Lower leg skin (tissue), 4 donors: ENCODE measurements around the gene RMC1. TPM values are rescaled to one million over a fixed set of nuclear protein-coding genes. Genes with fewer than 3 reads are reported as not detected.
"Not testable (repeated sequence)": the region's sequence is repeated elsewhere in the genome, so short reads cannot be mapped to it uniquely, and the experiment has no call there.

Experiments used
- DNase-seq, 2 donors: peaks; one replicate each; pipeline ENCODE4 v3.0.0-alpha.2; 2019; ENCODE audit warnings: low spot score in 2 of 2
- H3K4me3 ChIP-seq: fragments of 200-600 bp; sonication (generic); 2 replicates; pipeline ENCODE4 v1.5.1; 2017; ENCODE audit warnings: mild to moderate bottlenecking, low read depth; ENCODE audit not compliant: poor library complexity, severe bottlenecking
- CTCF ChIP-seq, 3 donors: fragments of 450-650 bp; IDR thresholded peaks; one replicate each; pipeline ENCODE4 v1.5.1; 2016; ENCODE audit warnings: antibody characterized with exemption in 3 of 3, mild to moderate bottlenecking in 3 of 3, moderate library complexity in 2 of 3
- POLR2A ChIP-seq, 2 donors: fragments of 450-650 bp; IDR thresholded peaks; one replicate each; pipeline ENCODE4 v1.6.1; 2016 to 2017; ENCODE audit warnings: antibody characterized with exemption in 2 of 2, mild to moderate bottlenecking in 1 of 2, moderate library complexity in 1 of 2
- WGBS, 2 donors: methylation state at CpG; one replicate each; pipeline ENCODE4 v1.1.5; 2018; 5-methylcytosine and 5-hydroxymethylcytosine counted together
- intact Hi-C: fragments of 100-400 bp; cut with DNase I; formaldehyde crosslinking; loops from one replicate; pipeline ENCODE4 v1.15.0; 2023; ENCODE audit warnings: low total_unique reads
- total RNA-seq, 4 donors: library from RNA; depleted of rRNA; stranded (reverse); fragments of >200 nt; gene quantifications; one replicate each; pipeline ENCODE4 v1.1.0, GENCODE V29; 2016

Gene RMC1
- total RNA-seq, 4 donors from 2014 or later = 16.6 to 33.1 (median 25.4) TPM

GRCh38 chr18:23551978-23552377 lies 48.7 kb downstream of the RMC1 start:
- intact Hi-C loops = no loop called here
- H3K4me3 ChIP-seq = no peak overlapping the region
- DNase-seq = peak in 1 of 2 donors; percentile 3
- 61 to 93% methylated on average over 3 of the region's 3 CpGs for WGBS, 2 donors
- no peak for TF ChIP-seq POLR2A (IDR thresholded peaks at IDR 0.05)
- no peak for TF ChIP-seq CTCF (IDR thresholded peaks at IDR 0.05)

- 81 to 87% methylated on average over 11 of the region's 11 CpGs for WGBS, 2 donors
- TF ChIP-seq CTCF (IDR thresholded peaks at IDR 0.05) (no peak), POLR2A (IDR thresholded peaks at IDR 0.05) (no peak)
- intact Hi-C loops = no loop called here
- no peak for DNase-seq
- no peak overlapping the region for H3K4me3 ChIP-seq
These were observed 49.2 kb downstream of the RMC1 start for GRCh38 chr18:23552505-23552904.

- intact Hi-C loops = no loop called here
- DNase-seq = no peak
- TF ChIP-seq CTCF (IDR thresholded peaks at IDR 0.05) (no peak), POLR2A (IDR thresholded peaks at IDR 0.05) (no peak)
- H3K4me3 ChIP-seq = no peak overlapping the region
- 89 to 93% methylated on average over 6 of the region's 6 CpGs for WGBS, 2 donors
These were observed 50.6 kb downstream of the RMC1 start for GRCh38 chr18:23553887-23554286.

- TF ChIP-seq CTCF (IDR thresholded peaks at IDR 0.05) (no peak), POLR2A (IDR thresholded peaks at IDR 0.05) (no peak)
- DNase-seq = peak in 1 of 2 donors; percentile 74
- H3K4me3 ChIP-seq = no peak overlapping the region
- intact Hi-C loops = no loop called here
- WGBS, 2 donors = 92 to 96% methylated on average over 19 of the region's 19 CpGs
These were observed 53.0 kb downstream of the RMC1 start for GRCh38 chr18:23556145-23556780.

GRCh38 chr18:23557511-23557910 lies 54.2 kb downstream of the RMC1 start:
- intact Hi-C loops, H3K4me3 ChIP-seq: not testable (repeated sequence)
- 93% methylated on average over 8 of the region's 8 CpGs for WGBS, 2 donors
- DNase-seq = peak in 1 of 2 donors; percentile 20

- intact Hi-C loops = no loop called here
- TF ChIP-seq CTCF (IDR thresholded peaks at IDR 0.05) (no peak), POLR2A (IDR thresholded peaks at IDR 0.05) (no peak)
- no peak overlapping the region for H3K4me3 ChIP-seq
- 84 to 94% methylated on average over 4 of the region's 4 CpGs for WGBS, 2 donors
- no peak for DNase-seq
These were observed 56.9 kb downstream of the RMC1 start for GRCh38 chr18:23560186-23560585.
